IMR-90 (cell line): Measurements from ENCODE around the gene RBBP8. TPM values are rescaled to one million over a fixed set of nuclear protein-coding genes. Genes with fewer than 3 reads are reported as not detected.

Source experiments
- ATAC-seq: fragments of 200-7000 bp; cut with Tn5 transposase; 2 replicates; pipeline ENCODE4 v1.9.1; 2020; ENCODE audit warnings: low read depth, mild to moderate bottlenecking, moderate library complexity
- BruUV-seq: library from RNA; stranded (reverse); fragments of 400-500 nt; replicated peaks from 2 replicates; lab custom pipeline; 2021; lab: Mats Ljungman, UMichigan
- CTCF ChIA-PET: fragments of 300-600 bp; formaldehyde crosslinking; extraction: SDS; loops from one replicate; lab custom pipeline; 2021; ENCODE audit warnings: antibody characterized with exemption; lab: Yijun Ruan, JAX
- POLR2A ChIA-PET: fragments of 300-600 bp; sonication (Branson Sonifier 250); formaldehyde crosslinking; loops from one replicate; lab custom pipeline; 2022; ENCODE audit warnings: antibody characterized with exemption; ENCODE audit not compliant: unreplicated experiment; lab: Charles Lee
- DNase-seq: peaks from one replicate; pipeline ENCODE4 v3.0.0; 2013
- H2AFZ ChIP-seq: replicated peaks from 2 replicates; pipeline ENCODE3; 2013; ENCODE audit warnings: low read length, mild to moderate bottlenecking; ENCODE audit not compliant: poor library complexity
- H2AK5ac ChIP-seq: 2 replicates; pipeline ENCODE4 v1.6.1; 2013; ENCODE audit warnings: low read depth, low read length, inconsistent platforms
- H2AK9ac ChIP-seq: replicated peaks from 2 replicates; pipeline ENCODE3; 2013; ENCODE audit warnings: mild to moderate bottlenecking, low read depth, low read length, moderate library complexity; ENCODE audit not compliant: poor library complexity
- H2BK120ac ChIP-seq: 2 replicates; pipeline ENCODE4 v1.6.1; 2013; ENCODE audit warnings: low read depth, low read length, inconsistent platforms
- H2BK15ac ChIP-seq: 3 replicates; pipeline ENCODE4 v1.6.1; 2013; ENCODE audit warnings: low read depth, low read length, inconsistent platforms
- H2BK20ac ChIP-seq: 2 replicates; pipeline ENCODE4 v1.6.1; 2013; ENCODE audit warnings: low read depth, mild to moderate bottlenecking, inconsistent platforms, low read length, moderate library complexity
- H2BK5ac ChIP-seq: 2 replicates; pipeline ENCODE4 v1.6.1; 2013; ENCODE audit warnings: mild to moderate bottlenecking, low read depth, low read length, inconsistent platforms; ENCODE audit not compliant: poor library complexity, severe bottlenecking
- H3K14ac ChIP-seq: replicated peaks from 2 replicates; pipeline ENCODE4 v1.6.1; 2013; ENCODE audit warnings: low read depth, low read length, inconsistent platforms
- H3K18ac ChIP-seq: 2 replicates; pipeline ENCODE4 v1.6.1; 2013; ENCODE audit warnings: low read depth, low read length, control low read depth
- H3K23ac ChIP-seq: 2 replicates; pipeline ENCODE4 v1.6.1; 2013; ENCODE audit warnings: low read depth, low read length, inconsistent platforms
- H3K27ac ChIP-seq: 2 replicates; pipeline ENCODE4 v1.5.1; 2013; ENCODE audit warnings: mild to moderate bottlenecking, control low read depth, low read length; ENCODE audit not compliant: insufficient read depth
- H3K27me3 ChIP-seq: 2 replicates; pipeline ENCODE4 v1.6.1; 2013; ENCODE audit warnings: low read length; ENCODE audit not compliant: control insufficient read depth, insufficient read depth
- H3K36me3 ChIP-seq: 2 replicates; pipeline ENCODE4 v1.6.1; 2013; ENCODE audit warnings: low read length, mixed read lengths; ENCODE audit not compliant: control insufficient read depth, insufficient read depth
- H3K4ac ChIP-seq: 2 replicates; pipeline ENCODE4 v1.6.1; 2013; ENCODE audit warnings: low read depth, low read length, inconsistent platforms
- H3K4me1 ChIP-seq: 2 replicates; pipeline ENCODE4 v1.6.1; 2013; ENCODE audit warnings: low read length, mixed read lengths; ENCODE audit not compliant: control insufficient read depth, insufficient read depth
- H3K4me2 ChIP-seq: 2 replicates; pipeline ENCODE4 v1.6.1; 2013; ENCODE audit warnings: low read depth, mild to moderate bottlenecking, control low read depth, low read length, moderate library complexity
- H3K4me3 ChIP-seq: 2 replicates; pipeline ENCODE4 v1.5.1; 2013; ENCODE audit warnings: low read depth, mild to moderate bottlenecking, control low read depth, low read length, moderate library complexity; ENCODE audit not compliant: insufficient read depth
- H3K56ac ChIP-seq: 2 replicates; pipeline ENCODE4 v1.6.1; 2013; ENCODE audit warnings: low read length, inconsistent platforms; ENCODE audit not compliant: insufficient read depth; ENCODE audit errors: extremely low read depth
- H3K79me1 ChIP-seq, 2 experiments: 2 replicates each; pipeline ENCODE4 v1.6.1; 2013; ENCODE audit warnings: low read length in 2 of 2, inconsistent platforms in 1 of 2, low read depth in 1 of 2
- H3K9ac ChIP-seq: 2 replicates; pipeline ENCODE4 v1.6.1; 2013; ENCODE audit warnings: low read depth, low read length, control low read depth
- H3K9me1 ChIP-seq: 2 replicates; pipeline ENCODE4 v1.6.1; 2013; ENCODE audit warnings: low read length, inconsistent platforms; ENCODE audit not compliant: insufficient read depth
- H3K9me3 ChIP-seq: 2 replicates; pipeline ENCODE4 v1.6.1; 2013; ENCODE audit warnings: low read length; ENCODE audit not compliant: control insufficient read depth, insufficient read depth
- H4K20me1 ChIP-seq: 2 replicates; pipeline ENCODE4 v1.6.1; 2013; ENCODE audit warnings: low read length, inconsistent platforms; ENCODE audit not compliant: insufficient read depth
- H4K5ac ChIP-seq: 2 replicates; pipeline ENCODE4 v1.6.1; 2013; ENCODE audit warnings: mild to moderate bottlenecking, low read depth, low read length, control low read depth
- H4K8ac ChIP-seq, 2 experiments: 2 replicates each; pipeline ENCODE4 v1.6.1; 2013; ENCODE audit warnings: low read depth in 2 of 2, low read length in 2 of 2, control low read depth in 1 of 2, inconsistent platforms in 1 of 2
- H4K91ac ChIP-seq: 2 replicates; pipeline ENCODE4 v1.6.1; 2013; ENCODE audit warnings: low read depth, low read length, inconsistent platforms; ENCODE audit not compliant: insufficient read depth
- BHLHE40 ChIP-seq: fragments of 150-350 bp; IDR thresholded peaks from 2 replicates; pipeline ENCODE4 v1.6.1; 2016; ENCODE audit warnings: mild to moderate bottlenecking, low read depth, low read length
- CEBPB ChIP-seq: IDR thresholded peaks from 2 replicates; pipeline ENCODE4 v1.6.1; 2012; ENCODE audit warnings: low read depth, low read length, improper control_type of control experiment
- CHD1 ChIP-seq: IDR thresholded peaks from 2 replicates; pipeline ENCODE4 v1.6.1; 2012; ENCODE audit warnings: low read depth, low read length, improper control_type of control experiment
- CTCF ChIP-seq: conservative IDR thresholded peaks from 2 replicates; pipeline ENCODE4 v1.5.1; 2012; ENCODE audit warnings: mild to moderate bottlenecking, low read depth, low read length, improper control_type of control experiment
- ELK1 ChIP-seq: fragments of 150-350 bp; IDR thresholded peaks from 2 replicates; pipeline ENCODE4 v1.6.1; 2016; ENCODE audit warnings: low read depth, mild to moderate bottlenecking, low read length, moderate library complexity, borderline replicate concordance
- FOS ChIP-seq: fragments of 150-350 bp; IDR thresholded peaks from 2 replicates; pipeline ENCODE4 v1.6.1; 2016; ENCODE audit warnings: low read depth, low read length
- MAFK ChIP-seq: IDR thresholded peaks from 2 replicates; pipeline ENCODE4 v1.6.1; 2012; ENCODE audit warnings: low read depth, low read length, improper control_type of control experiment
- MAZ ChIP-seq: IDR thresholded peaks from 2 replicates; pipeline ENCODE4 v1.6.1; 2012; ENCODE audit warnings: low read depth, mild to moderate bottlenecking, low read length, improper control_type of control experiment, moderate library complexity, borderline replicate concordance
- MXI1 ChIP-seq: IDR thresholded peaks from 2 replicates; pipeline ENCODE4 v1.6.1; 2012; ENCODE audit warnings: low read depth, mild to moderate bottlenecking, low read length, moderate library complexity, borderline replicate concordance
- NFE2L2 ChIP-seq: fragments of 150-350 bp; IDR thresholded peaks from 2 replicates; pipeline ENCODE4 v1.6.1; 2016; ENCODE audit warnings: low read depth, mild to moderate bottlenecking, low read length
- POLR2A ChIP-seq: IDR thresholded peaks from 2 replicates; pipeline ENCODE4 v1.6.1; 2012; ENCODE audit warnings: mild to moderate bottlenecking, low read depth, low read length
- RAD21 ChIP-seq: IDR thresholded peaks from 2 replicates; pipeline ENCODE4 v1.6.1; 2012; ENCODE audit warnings: low read length, improper control_type of control experiment
- RCOR1 ChIP-seq: IDR thresholded peaks from 2 replicates; pipeline ENCODE4 v1.6.1; 2012; ENCODE audit warnings: mild to moderate bottlenecking, low read length, improper control_type of control experiment; ENCODE audit not compliant: insufficient replicate concordance
- RFX5 ChIP-seq: IDR thresholded peaks from 2 replicates; pipeline ENCODE4 v1.8.0; 2012; ENCODE audit warnings: low read depth, mild to moderate bottlenecking, low read length, moderate library complexity
- SMC3 ChIP-seq: fragments of 150-350 bp; IDR thresholded peaks from 2 replicates; pipeline ENCODE4 v1.6.1; 2016; ENCODE audit warnings: low read depth, mild to moderate bottlenecking, antibody characterized with exemption, low read length, moderate library complexity
- USF2 ChIP-seq: fragments of 150-350 bp; IDR thresholded peaks from 2 replicates; pipeline ENCODE4 v1.6.1; 2017; ENCODE audit warnings: mild to moderate bottlenecking, antibody characterized with exemption, low read length, low read depth
- WGBS, 2 experiments: methylation state at CpG; one replicate each; pipeline versions ENCODE4 v1.1.5 to v1.1.7; 2013; ENCODE audit warnings: missing lambda C conversion rate in 2 of 2; ENCODE audit not compliant: insufficient read length in 1 of 2; ENCODE audit errors: extremely low coverage in 2 of 2; 5-methylcytosine and 5-hydroxymethylcytosine counted together
- dilution Hi-C: fragments of 300-500 bp; cut with HindIII; formaldehyde crosslinking; loops from one replicate; pipeline ENCODE4 v1.14.3; 2018; ENCODE audit warnings: low sequenced_read_pairs; ENCODE audit not compliant: unreplicated experiment
- in situ Hi-C: fragments of 300-500 bp; cut with MboI; formaldehyde crosslinking; loops from 3 replicates; pipeline ENCODE4 v1.14.3; 2019; ENCODE audit warnings: low sequenced_read_pairs, inconsistent platforms, mixed read lengths
- intact Hi-C: fragments of 100-400 bp; cut with micrococcal nuclease; formaldehyde crosslinking; loops from 2 replicates; pipeline ENCODE4 v1.10.0; 2022
- polyA plus RNA-seq, 3 experiments: library from polyadenylated mRNA; depleted of rRNA; stranded (reverse); fragments of >200 nt; gene quantifications; 2 replicates each; pipeline ENCODE4 v1.2.3, GENCODE V29; 2012; ENCODE audit warnings: low replicate concordance in 1 of 3
- total RNA-seq: library from RNA; depleted of rRNA; stranded (reverse); fragments of >200 nt; gene quantifications from 2 replicates; pipeline ENCODE4 v1.2.3, GENCODE V29; 2012

The RBBP8 gene
- total and polyA plus RNA-seq, 2 of the 4 experiments (the other 2 are of a cell fraction): 12.0 to 21.1 TPM

GRCh38 chr18:22913861-22914260 is 19.3 kb upstream of the RBBP8 start:
- no peak overlapping the region for H2BK20ac ChIP-seq
- no peak overlapping the region for H2BK120ac ChIP-seq
- no peaks in the 10 kb centered on the region for H4K20me1 ChIP-seq
- no peaks in the 10 kb centered on the region for H3K9me1 ChIP-seq
- no peak overlapping the region for H2BK15ac ChIP-seq
- H3K56ac ChIP-seq: no peak overlapping the region
- H2AK5ac ChIP-seq: no peak overlapping the region
- no peaks in the 10 kb centered on the region for H3K27me3 ChIP-seq
- no TSS peak for BruUV-seq
- H4K91ac ChIP-seq: no peak overlapping the region
- H3K4me1 ChIP-seq: no peaks in the 10 kb centered on the region
- no peak overlapping the region for H3K4me2 ChIP-seq
- no peak overlapping the region for H3K18ac ChIP-seq
- no peak overlapping the region for H2AK9ac ChIP-seq
- H3K79me1 ChIP-seq: no peaks in the 10 kb centered on the region
- no peak overlapping the region for H3K4me3 ChIP-seq
- ChIA-PET CTCF (no interaction called here), POLR2A (no interaction called here)
- no peak overlapping the region for H4K5ac ChIP-seq
- H3K27ac ChIP-seq: no peak overlapping the region
- no peak overlapping the region for H4K8ac ChIP-seq
- H3K9me3 ChIP-seq: no peaks in the 10 kb centered on the region
- no peak overlapping the region for H3K9ac ChIP-seq
- no peak overlapping the region for H3K14ac ChIP-seq
- ATAC-seq (no peak), DNase-seq (no peak)
- 41% methylated on average over 2 of the region's 3 CpGs; no CpG with 5 or more reads in 1 of the 2 experiments for WGBS, 2 experiments
- no peak overlapping the region for H3K23ac ChIP-seq
- dilution Hi-C loops: no loop called here
- H3K4ac ChIP-seq: no peak overlapping the region
- no peaks in the 10 kb centered on the region for H3K36me3 ChIP-seq
- intact Hi-C loops: no loop called here
- in situ Hi-C loops: no loop called here
- no peak overlapping the region for H2BK5ac ChIP-seq
- no peak overlapping the region for H2AFZ ChIP-seq
- no peak for TF ChIP-seq FOS
- TF ChIP-seq USF2: no peak
- TF ChIP-seq MXI1: no peak
- TF ChIP-seq ELK1: no peak
- TF ChIP-seq RAD21: no peak
- TF ChIP-seq SMC3: no peak
- no peak for TF ChIP-seq CHD1
- no peak for TF ChIP-seq BHLHE40
- no peak for TF ChIP-seq MAFK
- no peak for TF ChIP-seq NFE2L2
- TF ChIP-seq MAZ: no peak
- TF ChIP-seq CEBPB: no peak
- TF ChIP-seq CTCF: no peak
- TF ChIP-seq POLR2A: no peak
- TF ChIP-seq RFX5: no peak
- TF ChIP-seq RCOR1: no peak
